Superior temporal gyrus (tissue), 1 donor: ENCODE results near the gene CHERP.
"Not testable (repeated sequence)": the region's sequence is repeated elsewhere in the genome, so short reads cannot be mapped to it uniquely, and the experiment has no call there.

Experiments used
- DNase-seq: peaks from one replicate; pipeline ENCODE4 v3.0.0-alpha.2; 2016; ENCODE audit errors: extremely low spot score

Gene CHERP

GRCh38 chr19:16576690-16577530 lies 34.7 kb upstream of the CHERP start:
- DNase-seq, result no peak

DNA sequence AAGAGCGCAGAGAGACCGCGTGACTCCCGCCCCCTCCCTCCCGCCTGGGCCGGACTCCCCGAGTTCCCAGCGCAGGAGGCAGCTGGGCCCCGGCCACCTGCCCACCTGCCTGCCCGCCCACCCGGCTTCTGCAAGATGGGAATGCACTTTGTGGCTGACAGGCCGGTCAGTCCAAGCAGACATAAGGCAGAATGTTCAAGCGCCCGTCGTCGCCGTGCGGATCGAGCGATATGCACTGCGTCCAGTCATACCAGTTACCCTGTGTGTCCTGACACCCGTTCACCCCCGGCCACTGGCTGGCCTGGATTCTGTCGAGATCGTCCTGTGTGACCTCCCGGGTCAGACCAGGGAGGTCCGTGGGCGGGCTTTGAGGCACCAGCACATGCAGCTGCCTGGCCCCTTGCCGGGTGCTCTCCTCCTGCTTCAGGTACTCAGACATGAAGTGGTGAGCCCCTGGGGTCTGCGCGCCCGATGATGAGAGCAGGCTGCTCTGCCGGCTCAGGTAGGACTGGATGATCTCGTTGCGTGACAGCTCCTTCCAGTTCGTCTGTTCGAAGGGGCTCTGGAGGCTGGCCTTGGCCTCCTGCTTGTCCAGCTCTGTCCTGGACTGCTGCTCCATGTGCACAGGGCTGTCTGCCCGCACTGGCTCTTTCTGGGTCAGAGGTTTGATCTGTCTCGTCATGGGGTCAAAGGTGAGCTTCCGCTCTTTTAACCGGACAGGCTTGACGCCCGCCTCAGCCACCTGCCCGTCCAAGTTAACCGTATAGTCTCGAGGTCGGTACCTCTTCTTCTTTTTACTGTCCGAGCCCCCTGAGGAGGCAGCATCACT lies 33.8 kb upstream of the CHERP start:
- no peak for DNase-seq

GRCh38 chr19:16575282-16575681 lies 33.0 kb upstream of the CHERP start:
- no peak for DNase-seq

GRCh38 chr19:16573925-16574324 lies 31.7 kb upstream of the CHERP start:
- DNase-seq, result no peak

GRCh38 chr19:16573296-16573695 lies 31.1 kb upstream of the CHERP start:
- no peak for DNase-seq

DNA sequence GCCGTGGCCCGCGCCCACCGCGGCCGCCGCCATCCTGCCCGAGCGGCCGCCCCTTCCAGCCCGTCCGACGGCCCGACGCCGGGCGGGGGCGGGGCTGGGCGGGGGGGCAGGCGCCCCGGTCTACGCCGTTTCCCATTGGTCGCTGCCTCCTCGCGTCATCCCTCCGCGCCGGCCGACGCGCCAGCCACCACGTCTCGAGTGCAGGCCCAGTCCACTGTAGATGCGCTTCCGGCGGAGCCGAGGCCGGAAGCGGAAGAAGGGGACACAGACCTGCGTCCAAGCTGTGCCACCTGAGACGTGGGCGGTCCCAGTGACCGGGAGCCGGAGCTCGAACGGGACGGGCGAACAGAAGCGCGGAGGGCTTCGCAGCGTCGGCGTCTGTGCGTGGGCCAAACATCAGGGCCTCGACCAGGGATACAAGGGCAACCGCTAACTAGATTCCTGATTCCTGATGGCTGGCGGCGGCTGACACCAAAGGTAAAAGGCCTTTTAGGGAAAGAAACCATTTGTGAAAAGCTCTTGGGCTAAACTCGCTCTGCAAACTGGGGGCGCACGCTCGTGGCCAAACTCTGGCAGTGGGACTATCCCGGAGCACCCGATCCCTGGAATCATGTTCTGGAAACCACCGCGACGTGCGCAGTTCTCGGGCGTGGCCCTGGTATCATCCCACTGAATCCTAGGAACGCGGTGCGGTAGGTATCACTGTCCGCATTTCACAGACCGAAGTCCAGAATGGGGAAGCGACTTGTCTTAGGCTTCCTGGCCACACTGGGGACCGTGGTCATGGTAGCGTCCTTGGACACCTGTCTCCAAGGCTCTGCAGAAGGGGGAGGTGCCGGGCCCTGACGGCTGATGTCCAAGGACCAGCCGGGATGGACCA lies 30.3 kb upstream of the CHERP start, which contains the start of gene SLC35E1:
TSS of gene SLC35E1 (minus strand) at position 84 of the 880 bp plus-strand sequence. CDS start at position 33, 51 bp downstream.
- DNase-seq, result peak; percentile 97

DNA sequence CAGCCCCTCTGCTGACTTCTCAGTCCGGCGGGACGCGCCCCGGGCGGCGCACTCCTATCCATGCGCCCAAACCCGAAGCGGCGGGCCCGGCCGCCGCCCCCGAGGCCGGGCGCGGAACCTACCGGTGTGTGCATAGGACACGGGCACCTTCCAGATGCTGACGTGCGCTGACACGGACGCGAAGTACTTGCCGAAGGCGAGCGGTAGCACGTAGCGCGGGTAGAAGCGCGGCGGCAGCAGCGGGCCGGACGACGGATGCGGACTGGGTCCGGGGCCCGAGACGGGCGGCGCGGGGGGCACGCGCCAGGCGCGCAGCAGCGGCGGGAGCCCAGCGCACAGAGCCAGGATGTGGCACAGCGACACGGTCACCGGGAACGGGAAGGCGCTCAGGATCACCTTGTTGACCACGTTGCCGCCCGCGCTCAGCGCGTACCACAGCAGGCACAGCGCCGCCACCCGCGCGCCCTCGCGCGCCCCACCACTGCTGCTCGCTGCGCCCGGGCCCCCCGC lies 29.6 kb upstream of the CHERP start:
- DNase-seq, result no peak

- no peak for DNase-seq
These were observed 29.0 kb upstream of the CHERP start for GRCh38 chr19:16571283-16571682.

DNA sequence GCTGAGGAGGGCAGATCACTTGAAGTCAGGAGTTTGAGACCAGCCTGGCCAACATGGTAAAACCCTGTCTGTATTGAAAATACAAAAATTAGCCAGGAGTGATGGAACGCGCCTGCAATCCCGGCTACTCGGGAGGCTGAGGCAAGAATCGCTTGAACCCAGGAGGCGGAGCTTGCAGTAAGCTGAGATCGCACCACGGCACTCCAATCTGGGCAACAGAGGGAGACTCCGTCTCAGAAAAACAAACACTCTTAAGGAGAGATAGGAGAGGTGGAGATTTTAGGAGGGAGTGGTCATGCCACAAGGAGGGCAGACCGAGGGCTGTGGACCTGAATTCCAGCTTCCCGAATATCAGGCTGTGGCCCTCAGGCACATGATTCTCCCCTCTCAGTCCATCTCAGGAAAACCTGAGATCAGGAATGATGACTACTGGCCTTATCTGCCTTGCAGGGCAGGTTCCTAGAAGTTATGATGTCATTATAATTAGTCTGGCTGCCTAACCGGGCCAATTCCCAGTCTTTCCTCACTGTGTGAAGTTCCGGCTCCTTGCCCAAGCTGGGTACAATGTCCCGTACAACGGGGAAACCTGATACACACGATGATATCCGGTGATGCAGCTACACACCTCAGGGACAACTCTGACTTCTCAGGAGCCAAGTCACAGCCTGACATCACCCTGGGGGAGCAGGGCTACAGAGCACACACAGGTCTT lies 27.5 kb upstream of the CHERP start:
- no peak for DNase-seq

- DNase-seq, result no peak
These were observed 24.5 kb upstream of the CHERP start for GRCh38 chr19:16566702-16567101.

- DNase-seq, result no peak
These were observed 23.9 kb upstream of the CHERP start for GRCh38 chr19:16566161-16566560.

DNA sequence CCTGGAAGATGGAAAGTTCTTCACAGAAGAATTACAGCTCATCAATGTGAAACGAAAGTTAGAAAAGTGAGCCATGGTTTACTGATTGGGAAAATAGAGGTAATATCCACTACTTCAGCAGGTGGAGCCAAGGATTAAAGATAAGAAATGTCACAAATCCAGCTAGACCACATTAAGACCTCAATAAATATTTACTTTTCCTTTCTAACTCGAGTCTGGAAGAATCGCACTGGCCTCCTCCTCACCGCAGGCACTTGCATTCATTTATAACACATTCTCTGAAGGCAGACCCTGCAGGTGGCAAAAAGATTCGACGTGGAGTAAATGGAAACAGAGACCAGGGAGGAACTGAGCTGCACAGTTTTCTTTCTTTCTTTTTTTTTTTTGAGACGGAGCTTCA lies 22.6 kb upstream of the CHERP start:
- no peak for DNase-seq

- DNase-seq, result no peak
These were observed 20.4 kb upstream of the CHERP start for GRCh38 chr19:16562608-16563025.

GRCh38 chr19:16561382-16561781 lies 19.1 kb upstream of the CHERP start:
- DNase-seq, result no peak

DNA sequence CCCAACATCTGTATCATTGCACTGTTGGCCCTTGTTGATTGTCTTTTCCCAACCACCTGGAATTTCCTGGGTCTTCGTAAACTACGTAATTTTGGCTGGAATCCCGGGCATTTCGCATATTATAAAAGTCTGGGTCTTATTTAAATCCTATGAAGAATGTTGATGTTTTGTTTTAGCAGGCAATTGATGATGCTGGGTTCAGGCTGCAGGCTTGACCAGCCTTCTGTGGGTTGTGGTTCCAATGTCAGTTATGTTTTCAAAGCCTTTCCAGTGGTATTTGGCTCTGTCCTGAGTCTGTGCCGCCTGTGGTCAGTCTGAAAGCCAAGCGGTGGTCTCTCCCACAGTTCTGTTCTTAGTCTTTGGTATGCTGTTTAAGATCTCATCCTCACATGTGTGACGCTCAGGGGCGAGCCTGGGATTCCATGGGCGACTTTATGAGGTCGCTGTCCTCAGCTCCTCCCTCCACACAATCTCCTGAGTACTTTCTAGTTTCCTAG lies 17.6 kb upstream of the CHERP start:
- DNase-seq, result no peak

- DNase-seq, result no peak
These were observed 12.5 kb upstream of the CHERP start for GRCh38 chr19:16554776-16555175.

GRCh38 chr19:16551902-16552301 lies 9.7 kb upstream of the CHERP start:
- not testable (repeated sequence) for DNase-seq

- DNase-seq, result no peak
These were observed 6.7 kb upstream of the CHERP start for GRCh38 chr19:16548956-16549355.

DNA sequence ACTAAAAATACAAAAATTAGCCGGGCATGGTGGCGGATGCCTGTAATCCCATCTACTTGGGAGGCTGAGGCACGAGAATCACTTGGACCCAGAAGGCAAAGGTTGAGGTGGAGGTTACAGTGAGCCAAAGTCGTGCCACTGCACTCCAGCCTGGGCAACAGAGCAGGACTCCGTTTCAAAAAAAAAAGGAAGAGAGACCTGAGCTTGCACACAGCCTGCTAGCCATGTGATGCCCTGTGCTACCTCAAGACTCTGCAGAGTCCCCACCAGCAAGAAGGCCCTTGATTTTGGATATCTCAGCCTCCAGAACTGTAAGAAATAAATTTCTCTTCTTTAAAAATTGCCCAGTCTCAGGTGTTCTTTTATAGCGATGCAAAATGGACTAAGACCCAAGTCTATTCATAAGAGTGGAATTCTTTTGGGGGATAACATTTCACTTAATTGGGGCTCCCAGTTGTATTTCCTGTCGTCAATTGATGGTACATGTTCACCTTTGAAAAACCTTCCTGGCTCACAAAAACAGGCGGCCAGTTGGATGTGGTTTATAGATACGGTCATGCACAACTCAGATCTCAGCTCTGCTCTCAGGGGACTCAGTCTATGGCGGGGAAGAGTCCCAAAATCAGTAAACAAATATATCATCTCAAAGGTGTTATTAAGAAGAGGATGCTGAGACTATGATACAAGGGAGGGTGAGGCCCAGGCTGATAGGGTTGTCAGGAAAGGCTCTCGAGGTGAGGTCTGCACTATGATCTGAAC lies 2.4 kb upstream of the CHERP start:
- no peak for DNase-seq

GRCh38 chr19:16543734-16544133 lies 1.5 kb upstream of the CHERP start:
- DNase-seq, result not testable (repeated sequence)
